ENCODE data around the gene HDAC4. TPM values are rescaled to one million over a fixed set of nuclear protein-coding genes. Genes with fewer than 3 reads are reported as not detected.

The HDAC4 gene
- total and polyA plus RNA-seq, 2 experiments from 2014 or later: 9.3 to 10.8 TPM

DNA sequence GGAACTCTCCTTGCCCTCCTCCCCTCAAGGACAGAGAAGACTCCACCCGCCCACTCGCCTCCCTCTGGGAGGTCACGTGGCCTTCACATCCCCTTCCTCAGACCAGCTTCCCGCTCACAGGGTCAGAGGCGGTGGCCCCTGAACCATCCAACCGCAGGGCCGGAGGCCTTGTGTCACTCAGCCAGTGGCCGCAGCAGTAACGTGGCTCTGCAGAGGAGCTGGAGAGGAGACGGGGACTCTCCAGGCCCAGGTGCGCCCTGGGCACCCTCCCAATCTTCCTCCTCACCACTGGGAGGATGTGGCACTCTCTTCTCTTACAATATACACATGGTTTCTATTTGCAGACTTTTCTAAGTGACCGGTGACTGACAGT lies 391.2 kb downstream of the HDAC4 start:
- no peak overlapping the region for H3K4me3 ChIP-seq
- H3K9me2 ChIP-seq (replicated peaks; ENCODE audit: insufficient read depth): no peaks in the 10 kb centered on the region
- H3K36me3 ChIP-seq (replicated peaks; ENCODE audit: insufficient read depth, low read depth): no peaks in the 10 kb centered on the region
- H3K79me2 ChIP-seq: no peaks in the 10 kb centered on the region
- H3K9me3 ChIP-seq (ENCODE audit: low read depth): no peaks in the 10 kb centered on the region
- WGBS (ENCODE audit: low lambda C conversion rate, missing lambda C conversion rate): 68% methylated on average over 11 of the region's 12 CpGs
- no peak overlapping the region for H2AFZ ChIP-seq
- H3K27ac ChIP-seq: no peak overlapping the region
- no peak for DNase-seq (ENCODE audit: low spot score)
- TF ChIP-seq EZH2phosphoT487 (IDR thresholded peaks at IDR 0.05; ENCODE audit: low read depth, severe bottlenecking, unreplicated experiment) (no peak), EZH2 (IDR thresholded peaks at IDR 0.05; ENCODE audit: borderline replicate concordance) (no peak)
- TF ChIP-seq, protein P1, sequence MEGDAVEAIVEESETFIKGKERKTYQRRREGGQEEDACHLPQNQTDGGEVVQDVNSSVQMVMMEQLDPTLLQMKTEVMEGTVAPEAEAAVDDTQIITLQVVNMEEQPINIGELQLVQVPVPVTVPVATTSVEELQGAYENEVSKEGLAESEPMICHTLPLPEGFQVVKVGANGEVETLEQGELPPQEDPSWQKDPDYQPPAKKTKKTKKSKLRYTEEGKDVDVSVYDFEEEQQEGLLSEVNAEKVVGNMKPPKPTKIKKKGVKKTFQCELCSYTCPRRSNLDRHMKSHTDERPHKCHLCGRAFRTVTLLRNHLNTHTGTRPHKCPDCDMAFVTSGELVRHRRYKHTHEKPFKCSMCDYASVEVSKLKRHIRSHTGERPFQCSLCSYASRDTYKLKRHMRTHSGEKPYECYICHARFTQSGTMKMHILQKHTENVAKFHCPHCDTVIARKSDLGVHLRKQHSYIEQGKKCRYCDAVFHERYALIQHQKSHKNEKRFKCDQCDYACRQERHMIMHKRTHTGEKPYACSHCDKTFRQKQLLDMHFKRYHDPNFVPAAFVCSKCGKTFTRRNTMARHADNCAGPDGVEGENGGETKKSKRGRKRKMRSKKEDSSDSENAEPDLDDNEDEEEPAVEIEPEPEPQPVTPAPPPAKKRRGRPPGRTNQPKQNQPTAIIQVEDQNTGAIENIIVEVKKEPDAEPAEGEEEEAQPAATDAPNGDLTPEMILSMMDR (IDR thresholded peaks at IDR 0.05; ENCODE audit: poor library complexity): no peak
- no peaks in the 10 kb centered on the region for H3K27me3 ChIP-seq
- H3K4me2 ChIP-seq: no peak overlapping the region
- no peaks in the 10 kb centered on the region for H4K20me1 ChIP-seq (ENCODE audit: insufficient read depth, poor library complexity, severe bottlenecking)
- no peaks in the 10 kb centered on the region for H3K4me1 ChIP-seq (ENCODE audit: insufficient read depth)

GRCh38 chr2:239008677-239009588 lies 391.9 kb downstream of the HDAC4 start:
- H3K27me3 ChIP-seq: no peaks in the 10 kb centered on the region

GRCh38 chr2:239008004-239008403 lies 392.8 kb downstream of the HDAC4 start:
- H3K4me2 ChIP-seq: no peak overlapping the region

More at GRCh38 chr2:239008677-239009588, 391.9 kb downstream of the HDAC4 start:
- no peak for DNase-seq (ENCODE audit: low spot score)
- H3K9me3 ChIP-seq (ENCODE audit: low read depth): no peaks in the 10 kb centered on the region
- H3K4me2 ChIP-seq: no peak overlapping the region
- H3K36me3 ChIP-seq (replicated peaks; ENCODE audit: insufficient read depth, low read depth): no peaks in the 10 kb centered on the region
- H3K27ac ChIP-seq: no peak overlapping the region
- H2AFZ ChIP-seq: no peak overlapping the region
- TF ChIP-seq, protein P1 (IDR thresholded peaks at IDR 0.05; ENCODE audit: poor library complexity): no peak
- TF ChIP-seq EZH2phosphoT487 (IDR thresholded peaks at IDR 0.05; ENCODE audit: low read depth, severe bottlenecking, unreplicated experiment): no peak
- no peak for TF ChIP-seq EZH2 (IDR thresholded peaks at IDR 0.05; ENCODE audit: borderline replicate concordance)
- WGBS (ENCODE audit: low lambda C conversion rate, missing lambda C conversion rate): 82% methylated on average over 32 of the region's 35 CpGs
- no peak overlapping the region for H3K4me3 ChIP-seq
- no peaks in the 10 kb centered on the region for H3K9me2 ChIP-seq (replicated peaks; ENCODE audit: insufficient read depth)
- no peaks in the 10 kb centered on the region for H3K79me2 ChIP-seq
- H4K20me1 ChIP-seq (ENCODE audit: insufficient read depth, poor library complexity, severe bottlenecking): no peaks in the 10 kb centered on the region
- H3K4me1 ChIP-seq (ENCODE audit: insufficient read depth): no peaks in the 10 kb centered on the region

More at GRCh38 chr2:239008004-239008403, 392.8 kb downstream of the HDAC4 start:
- Histone ChIP-seq H3K79me2 (no peaks in the 10 kb centered on the region), H3K9me3 (ENCODE audit: low read depth) (no peaks in the 10 kb centered on the region), H3K4me3 (no peak overlapping the region), H3K27ac (no peak overlapping the region), H3K4me1 (ENCODE audit: insufficient read depth) (peaks cover 4% of the 10 kb centered on the region), H3K9me2 (replicated peaks; ENCODE audit: insufficient read depth) (no peaks in the 10 kb centered on the region), H3K27me3 (no peaks in the 10 kb centered on the region), H3K36me3 (replicated peaks; ENCODE audit: insufficient read depth, low read depth) (no peaks in the 10 kb centered on the region), H4K20me1 (ENCODE audit: insufficient read depth, poor library complexity, severe bottlenecking) (no peaks in the 10 kb centered on the region), H2AFZ (no peak overlapping the region)
- WGBS (ENCODE audit: low lambda C conversion rate, missing lambda C conversion rate): 89% methylated on average over 12 of the region's 12 CpGs
- no peak for DNase-seq (ENCODE audit: low spot score)
- TF ChIP-seq EZH2 (IDR thresholded peaks at IDR 0.05; ENCODE audit: borderline replicate concordance) (no peak), EZH2phosphoT487 (IDR thresholded peaks at IDR 0.05; ENCODE audit: low read depth, severe bottlenecking, unreplicated experiment) (no peak)
- TF ChIP-seq, protein P1 (IDR thresholded peaks at IDR 0.05; ENCODE audit: poor library complexity): no peak
